Measurements from ENCODE around the gene VASH1. TPM values are rescaled to one million over a fixed set of nuclear protein-coding genes. Genes with fewer than 3 reads are reported as not detected.

Gene VASH1
- total and polyA plus RNA-seq, 2 donors (not counting 3 experiments of a cell fraction or from before 2014, with no cell fraction given): 39.8 to 168 TPM

- no peaks in the 10 kb centered on the region for H4K20me1 ChIP-seq (replicated peaks; ENCODE audit: control insufficient read depth, extremely low read depth, insufficient read depth, low read length)
- H3K36me3 ChIP-seq (ENCODE audit: control insufficient read depth in 2 of 2, extremely low read depth in 1 of 2, insufficient read depth in 2 of 2, low read length in 2 of 2): peaks cover 0 to 30% of the 10 kb centered on the region in 2 experiments
- intact Hi-C loops (cut with micrococcal nuclease) (no loop called here), dilution Hi-C loops (cut with MboI; ENCODE audit: extremely low pct_ligation_motif_present, low sequenced_read_pairs) (no loop called here)
- H3K79me2 ChIP-seq (ENCODE audit: control insufficient read depth, insufficient read depth, low read length): no peaks in the 10 kb centered on the region
- H3K9me3 ChIP-seq (replicated peaks; ENCODE audit: control insufficient read depth, insufficient read depth, low read length): no peaks in the 10 kb centered on the region
- DNase-seq (ENCODE audit: low read depth, low spot score) (no peak), FAIRE-seq (no peak)
- no peak overlapping the region for H2AFZ ChIP-seq (ENCODE audit: low read depth, low read length)
- no peaks in the 10 kb centered on the region for H3K9me1 ChIP-seq (replicated peaks; ENCODE audit: control insufficient read depth, extremely low read depth, insufficient read depth, low read length)
- TF ChIP-seq, protein P1, sequence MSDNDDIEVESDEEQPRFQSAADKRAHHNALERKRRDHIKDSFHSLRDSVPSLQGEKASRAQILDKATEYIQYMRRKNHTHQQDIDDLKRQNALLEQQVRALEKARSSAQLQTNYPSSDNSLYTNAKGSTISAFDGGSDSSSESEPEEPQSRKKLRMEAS (IDR thresholded peaks at IDR 0.05; ENCODE audit: insufficient read depth, insufficient read length): no peak
- TF ChIP-seq MYC (IDR thresholded peaks at IDR 0.05; ENCODE audit: low read depth, low read length): no peak
- TF ChIP-seq POLR2AphosphoS5 (IDR thresholded peaks at IDR 0.05; ENCODE audit: insufficient read depth, low read depth, low read length): no peak
- no peak for TF ChIP-seq POLR2A (IDR thresholded peaks at IDR 0.05; ENCODE audit: low read depth, low read length)
- TF ChIP-seq GATA2 (IDR thresholded peaks at IDR 0.05; ENCODE audit: insufficient read depth, insufficient read length, low read depth, low read length): no peak
- TF ChIP-seq, protein P2, sequence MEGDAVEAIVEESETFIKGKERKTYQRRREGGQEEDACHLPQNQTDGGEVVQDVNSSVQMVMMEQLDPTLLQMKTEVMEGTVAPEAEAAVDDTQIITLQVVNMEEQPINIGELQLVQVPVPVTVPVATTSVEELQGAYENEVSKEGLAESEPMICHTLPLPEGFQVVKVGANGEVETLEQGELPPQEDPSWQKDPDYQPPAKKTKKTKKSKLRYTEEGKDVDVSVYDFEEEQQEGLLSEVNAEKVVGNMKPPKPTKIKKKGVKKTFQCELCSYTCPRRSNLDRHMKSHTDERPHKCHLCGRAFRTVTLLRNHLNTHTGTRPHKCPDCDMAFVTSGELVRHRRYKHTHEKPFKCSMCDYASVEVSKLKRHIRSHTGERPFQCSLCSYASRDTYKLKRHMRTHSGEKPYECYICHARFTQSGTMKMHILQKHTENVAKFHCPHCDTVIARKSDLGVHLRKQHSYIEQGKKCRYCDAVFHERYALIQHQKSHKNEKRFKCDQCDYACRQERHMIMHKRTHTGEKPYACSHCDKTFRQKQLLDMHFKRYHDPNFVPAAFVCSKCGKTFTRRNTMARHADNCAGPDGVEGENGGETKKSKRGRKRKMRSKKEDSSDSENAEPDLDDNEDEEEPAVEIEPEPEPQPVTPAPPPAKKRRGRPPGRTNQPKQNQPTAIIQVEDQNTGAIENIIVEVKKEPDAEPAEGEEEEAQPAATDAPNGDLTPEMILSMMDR (IDR thresholded peaks at IDR 0.05; ENCODE audit: extremely low read depth in 1 of 2, insufficient read depth in 1 of 2, low read depth in 1 of 2, low read length in 2 of 2): no peak
- TF ChIP-seq EZH2 (IDR thresholded peaks at IDR 0.05; ENCODE audit: borderline replicate concordance, low read depth, low read length, severe bottlenecking): no peak
- TF ChIP-seq JUN (IDR thresholded peaks at IDR 0.05; ENCODE audit: borderline replicate concordance, insufficient read depth, insufficient read length, low read depth): no peak
- TF ChIP-seq FOS (IDR thresholded peaks at IDR 0.05; ENCODE audit: borderline replicate concordance, insufficient read depth, low read length): no peak
- H3K4me1 ChIP-seq (ENCODE audit: control insufficient read depth, extremely low read depth, insufficient read depth, low read length): peaks cover 20% of the 10 kb centered on the region
- ChIA-PET POLR2A (no interaction called here), CTCF (interaction anchor here (2.6 to 15.4 kb wide), 2 partner anchors 10 to 62 kb away, joined by 14 to 557 read pairs; no protein-coding TSS in a partner anchor)
- H3K4me3 ChIP-seq (replicated peaks in 1 of 3; ENCODE audit: insufficient read depth in 1 of 3, low read depth in 1 of 3, low read length in 3 of 3): no peak overlapping the region
- H3K9ac ChIP-seq (replicated peaks; ENCODE audit: extremely low read depth, insufficient read depth, low read length): no peak overlapping the region
- no TSS peak for BruUV-seq (replicated peaks)
- no peaks in the 10 kb centered on the region for H3K27me3 ChIP-seq (ENCODE audit: control insufficient read depth in 2 of 2, insufficient read depth in 2 of 2, low read length in 2 of 2)
- no peak overlapping the region for H3K27ac ChIP-seq (ENCODE audit: insufficient read depth, low read depth, low read length)
- no peak overlapping the region for H3K4me2 ChIP-seq (ENCODE audit: insufficient read depth, low read length)
Observed at GRCh38 chr14:76774821-76775694, 13.8 kb downstream of the VASH1 start.
